ENCODE data around the gene TAF5L. TPM values are rescaled to one million over a fixed set of nuclear protein-coding genes. Genes with fewer than 3 reads are reported as not detected.

The TAF5L gene
- total and polyA plus RNA-seq, 4 donors = 7.7 to 24.3 (median 14.8) TPM

DNA sequence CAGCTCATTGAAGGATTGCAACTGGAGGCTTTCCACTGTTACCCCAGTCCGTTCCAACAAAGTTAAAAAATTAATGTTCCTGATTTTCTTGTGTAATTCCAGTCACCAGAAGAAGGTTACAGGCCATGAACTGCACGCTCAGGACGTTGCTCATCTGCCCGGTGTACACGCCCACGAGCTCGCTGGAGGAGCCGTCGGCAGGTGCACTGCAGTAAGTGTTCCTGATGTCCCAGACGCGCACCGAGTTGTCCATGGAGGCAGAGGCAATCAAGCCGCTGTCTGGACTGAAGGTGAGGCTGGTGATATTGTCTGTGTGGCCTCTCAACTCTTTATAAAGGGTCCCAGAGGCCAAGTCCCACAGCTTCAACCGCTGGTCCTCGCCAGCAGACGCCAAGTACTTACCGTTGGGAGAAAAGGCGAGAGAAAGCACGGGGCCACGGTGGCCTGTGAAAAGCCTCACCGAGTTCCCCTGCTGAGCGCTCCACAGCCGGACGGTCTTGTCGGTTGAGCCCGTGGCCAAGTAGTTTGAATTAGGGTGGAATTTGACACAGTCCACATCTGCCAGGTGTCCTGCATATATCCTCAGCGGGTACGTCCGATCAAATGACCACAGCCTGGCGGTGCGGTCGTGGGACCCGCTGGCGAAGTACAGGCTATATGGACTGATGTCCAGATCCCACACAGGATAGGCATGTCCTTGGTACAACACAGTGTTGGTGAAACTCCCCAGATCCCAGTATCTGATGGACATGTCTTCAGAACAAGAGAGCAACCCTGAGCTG lies 31.5 kb downstream of the TAF5L start:
- Histone ChIP-seq H3K27me3 (ENCODE audit: control insufficient read depth in 3 of 3, insufficient read depth in 3 of 3, low read length in 2 of 3) (no peaks in the 10 kb centered on the region), H3K9me3 (ENCODE audit: control insufficient read depth in 4 of 4, insufficient read depth in 3 of 4, low read length in 3 of 4) (no peaks in the 10 kb centered on the region), H3K4me3 (no peak overlapping the region), H3K4me1 (ENCODE audit: control insufficient read depth in 5 of 5, insufficient read depth in 5 of 5, low read length in 5 of 5) (peaks cover 0 to 6% (median 0%) of the 10 kb centered on the region in 5 donors), H3K36me3 (ENCODE audit: control insufficient read depth in 4 of 4, insufficient read depth in 4 of 4, low read length in 4 of 4) (peaks cover 8 to 20% (median 15%) of the 10 kb centered on the region in 4 donors), H3K9ac (ENCODE audit: insufficient read depth in 1 of 2, low read length in 2 of 2) (no peak overlapping the region), H3K27ac (ENCODE audit: low read depth in 1 of 2, low read length in 1 of 2) (no peak overlapping the region)
- ATAC-seq (ENCODE audit: insufficient read depth, low FRiP score) (no peak), DNase-seq (no peak)
- 96 to 97% methylated on average over 34 of the region's 34 CpGs for WGBS, 2 donors
- no peak for TF ChIP-seq CTCF (IDR thresholded peaks at IDR 0.05; ENCODE audit: control extremely low read depth, extremely low read depth)

GRCh38 chr1:229593800-229594199 lies 32.1 kb downstream of the TAF5L start:
- no peaks in the 10 kb centered on the region for H3K27me3 ChIP-seq (ENCODE audit: control insufficient read depth in 3 of 3, insufficient read depth in 3 of 3, low read length in 2 of 3)
- no peak overlapping the region for H3K9ac ChIP-seq (ENCODE audit: insufficient read depth in 1 of 2, low read length in 2 of 2)
- WGBS, 2 donors = 82 to 97% methylated on average over 12 of the region's 12 CpGs
- DNase-seq = no peak
- H3K27ac ChIP-seq (ENCODE audit: low read depth in 1 of 2, low read length in 1 of 2) = no peak overlapping the region
- no peak for ATAC-seq (ENCODE audit: insufficient read depth, low FRiP score)
- no peak overlapping the region for H3K4me3 ChIP-seq
- peaks cover 0 to 6% (median 0%) of the 10 kb centered on the region in 5 donors for H3K4me1 ChIP-seq (ENCODE audit: control insufficient read depth in 5 of 5, insufficient read depth in 5 of 5, low read length in 5 of 5)
- peaks cover 8 to 20% (median 15%) of the 10 kb centered on the region in 4 donors for H3K36me3 ChIP-seq (ENCODE audit: control insufficient read depth in 4 of 4, insufficient read depth in 4 of 4, low read length in 4 of 4)
- no peaks in the 10 kb centered on the region for H3K9me3 ChIP-seq (ENCODE audit: control insufficient read depth in 4 of 4, insufficient read depth in 3 of 4, low read length in 3 of 4)
- TF ChIP-seq CTCF (IDR thresholded peaks at IDR 0.05; ENCODE audit: control extremely low read depth, extremely low read depth) = no peak

DNA sequence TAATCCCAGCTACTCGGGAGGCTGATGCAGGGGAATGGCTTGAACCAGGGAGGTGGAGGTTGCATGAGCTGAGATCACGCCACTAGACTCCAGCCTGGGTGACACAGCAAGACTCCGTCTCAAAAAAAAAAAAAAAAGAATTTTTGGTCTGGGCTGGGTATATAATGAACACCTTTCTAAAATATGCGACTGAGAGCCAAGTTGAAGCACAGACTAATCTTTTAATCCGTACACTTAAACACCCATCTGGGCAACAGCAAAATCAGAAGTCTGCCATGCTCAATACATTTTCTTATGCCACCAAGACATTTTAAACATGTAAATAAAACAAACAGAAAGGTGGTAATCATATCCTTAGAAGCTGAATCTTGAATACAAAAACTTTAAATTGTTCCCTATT lies 35.8 kb downstream of the TAF5L start:
- Histone ChIP-seq H3K9me3 (ENCODE audit: control insufficient read depth in 4 of 4, insufficient read depth in 3 of 4, low read length in 3 of 4) (no peaks in the 10 kb centered on the region), H3K4me3 (no peak overlapping the region), H3K9ac (ENCODE audit: insufficient read depth in 1 of 2, low read length in 2 of 2) (no peak overlapping the region), H3K36me3 (ENCODE audit: control insufficient read depth in 4 of 4, insufficient read depth in 4 of 4, low read length in 4 of 4) (peaks cover 8 to 20% (median 15%) of the 10 kb centered on the region in 4 donors), H3K27ac (ENCODE audit: low read depth in 1 of 2, low read length in 1 of 2) (no peak overlapping the region), H3K4me1 (ENCODE audit: control insufficient read depth in 5 of 5, insufficient read depth in 5 of 5, low read length in 5 of 5) (no peaks in the 10 kb centered on the region), H3K27me3 (ENCODE audit: control insufficient read depth in 3 of 3, insufficient read depth in 3 of 3, low read length in 2 of 3) (no peaks in the 10 kb centered on the region)
- WGBS, 2 donors = 95 to 98% methylated on average over 5 of the region's 5 CpGs
- ATAC-seq (ENCODE audit: insufficient read depth, low FRiP score) (no peak), DNase-seq (no peak)
- TF ChIP-seq CTCF (IDR thresholded peaks at IDR 0.05; ENCODE audit: control extremely low read depth, extremely low read depth) = no peak
